ENCODE measurements around the gene KIF4A.
A peak's percentile ranks its signal among the peaks of the same experiment; 100 is the strongest.
"Not testable (repeated sequence)": the region's sequence is repeated elsewhere in the genome, so short reads cannot be mapped to it uniquely, and the experiment has no call there.

The KIF4A gene

GRCh38 chrX:70360366-70360765, 70.5 kb downstream of the KIF4A start:
- no peak for DNase-seq (ENCODE audit: extremely low read depth in 1 of 2, low read depth in 1 of 2)

DNA sequence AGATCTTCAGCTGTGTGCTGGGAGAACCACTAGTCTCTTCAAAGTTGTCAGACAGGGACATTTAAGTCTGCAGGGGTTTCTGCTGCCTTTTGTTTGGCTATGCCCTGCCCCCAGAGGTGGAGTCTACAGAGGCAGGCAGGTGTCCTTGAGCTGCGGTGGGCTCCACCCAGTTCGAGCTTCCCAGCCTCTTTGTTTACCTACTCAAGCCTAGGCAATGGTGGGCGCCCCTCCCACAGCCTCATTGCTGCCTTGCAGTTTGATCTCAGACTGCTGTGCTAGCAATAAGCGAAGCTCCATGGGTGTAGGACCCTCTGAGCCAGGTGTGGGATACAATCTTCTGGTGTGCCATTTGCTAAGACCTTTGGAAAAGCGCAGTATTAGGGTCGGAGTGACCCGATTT, 78.8 kb downstream of the KIF4A start:
- not testable (repeated sequence) for DNase-seq (ENCODE audit: extremely low read depth in 1 of 2, low read depth in 1 of 2)

- no peak for DNase-seq (ENCODE audit: extremely low read depth in 1 of 2, low read depth in 1 of 2)
These were observed 96.3 kb downstream of the KIF4A start for GRCh38 chrX:70386235-70386634.

- no peak for DNase-seq (ENCODE audit: extremely low read depth in 1 of 2, low read depth in 1 of 2)
These were observed 109.0 kb downstream of the KIF4A start for GRCh38 chrX:70398899-70399298.

DNA sequence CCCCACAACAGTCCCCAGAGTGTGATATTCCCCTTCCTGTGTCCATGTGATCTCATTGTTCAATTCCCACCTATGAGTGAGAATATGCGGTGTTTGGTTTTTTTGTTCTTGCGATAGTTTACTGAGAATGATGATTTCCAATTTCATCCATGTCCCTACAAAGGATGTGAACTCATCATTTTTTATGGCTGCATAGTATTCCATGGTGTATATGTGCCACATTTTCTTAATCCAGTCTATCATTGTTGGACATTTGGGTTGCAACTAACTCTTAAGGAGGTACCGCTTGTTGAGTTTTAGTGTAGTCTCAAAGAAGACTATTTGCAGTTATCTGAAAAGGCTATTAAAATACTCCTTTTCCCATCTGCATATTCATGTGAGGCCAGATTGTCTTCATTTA, 110.3 kb downstream of the KIF4A start:
- DNase-seq (ENCODE audit: extremely low read depth in 1 of 2, low read depth in 1 of 2), result not testable (repeated sequence)

- DNase-seq (ENCODE audit: extremely low read depth in 1 of 2, low read depth in 1 of 2), result no peak
These were observed 112.8 kb downstream of the KIF4A start for GRCh38 chrX:70402721-70403120.

GRCh38 chrX:70405003-70405402, 115.1 kb downstream of the KIF4A start:
- DNase-seq (ENCODE audit: extremely low read depth in 1 of 2, low read depth in 1 of 2), result no peak

GRCh38 chrX:70410921-70411320, 121.0 kb downstream of the KIF4A start:
- no peak for DNase-seq (ENCODE audit: extremely low read depth in 1 of 2, low read depth in 1 of 2)

GRCh38 chrX:70411475-70411874, 121.6 kb downstream of the KIF4A start:
- DNase-seq (ENCODE audit: extremely low read depth in 1 of 2, low read depth in 1 of 2), result no peak

DNA sequence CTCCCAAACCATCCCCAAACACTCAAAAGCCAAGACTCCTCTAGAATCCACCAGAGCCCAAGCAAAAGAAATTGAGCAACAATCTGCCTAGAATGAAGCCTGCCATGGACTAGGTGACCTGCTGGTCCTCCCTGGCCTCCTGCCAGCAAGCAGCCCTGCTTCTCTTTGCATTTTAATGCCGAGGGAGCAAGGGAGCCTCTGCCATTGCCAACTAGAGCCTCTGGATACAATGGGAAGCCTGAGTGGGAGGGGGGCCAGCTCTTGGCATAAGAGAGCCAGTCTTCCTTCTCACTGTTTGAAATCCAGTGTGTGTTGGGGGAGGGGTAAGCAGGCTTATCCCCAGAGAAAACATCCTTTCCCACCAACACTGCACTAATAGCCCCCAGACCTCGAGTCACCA, 131.7 kb downstream of the KIF4A start:
- DNase-seq (ENCODE audit: extremely low read depth in 1 of 2, low read depth in 1 of 2), result no peak

DNA sequence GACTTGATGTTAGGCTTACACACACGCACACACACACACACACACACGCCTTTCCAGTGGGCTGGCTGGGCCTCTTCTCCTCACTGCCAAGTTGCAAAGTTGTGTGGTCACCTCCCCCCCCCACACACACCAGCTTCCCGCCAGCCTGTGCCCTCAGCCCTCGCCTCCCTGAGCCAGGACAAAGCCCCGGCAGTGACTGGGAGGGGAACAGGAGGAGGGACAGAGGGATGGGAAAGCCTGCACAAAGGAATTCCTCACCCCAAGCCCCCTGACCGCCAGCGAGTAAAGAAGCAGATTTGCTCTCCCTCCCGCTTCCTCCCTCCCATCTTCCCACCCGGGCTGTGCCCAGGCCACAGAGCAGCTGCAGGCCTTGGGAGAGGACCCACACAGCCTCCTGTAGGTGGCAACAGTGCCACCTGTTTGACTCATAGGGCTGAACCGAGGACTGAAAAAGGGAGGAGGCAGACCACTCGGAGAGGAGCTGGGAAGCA, 133.0 kb downstream of the KIF4A start, which contains the start of gene GDPD2:
Gene GDPD2 (plus strand): TSS at position 464 of the 491 bp plus-strand sequence. CDS start 1,671 bp downstream, outside the sequence.
- DNase-seq (ENCODE audit: extremely low read depth in 1 of 2, low read depth in 1 of 2), result no peak

DNA sequence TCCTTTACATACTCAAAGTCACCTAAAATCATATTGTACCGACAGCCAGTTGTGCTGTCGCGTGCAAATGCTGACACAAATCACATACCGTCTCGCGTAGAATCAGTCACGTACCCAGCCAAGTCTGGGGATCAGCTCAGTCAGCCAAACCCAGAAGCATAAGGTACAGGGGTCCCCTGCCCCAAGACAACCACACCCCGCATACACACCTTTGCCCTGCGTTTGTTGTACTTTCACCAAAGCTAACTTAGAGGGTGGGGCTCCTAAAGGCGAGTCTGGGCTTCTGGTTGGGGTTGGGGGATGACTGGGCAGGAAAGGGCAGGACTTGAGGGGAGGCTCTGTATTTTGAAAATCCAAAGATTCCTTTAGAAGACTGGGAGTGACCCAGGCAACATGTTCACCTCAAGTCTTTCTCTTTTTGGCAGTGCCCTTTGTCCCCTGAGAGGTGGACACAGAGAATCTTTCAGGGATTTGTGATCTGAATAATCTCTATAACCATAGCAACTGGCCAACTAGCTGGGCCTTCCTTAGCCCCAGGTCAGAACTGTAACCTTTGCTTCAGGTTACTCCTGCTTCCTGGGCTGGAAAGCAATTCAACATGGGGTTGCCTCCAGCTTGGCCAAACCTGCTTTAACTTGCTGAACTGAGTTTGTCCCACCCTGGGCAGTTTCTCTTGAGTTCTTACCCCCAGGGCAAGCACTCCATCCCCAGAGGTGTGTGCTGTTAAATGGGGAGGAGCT, 134.2 kb downstream of the KIF4A start:
- no peak for DNase-seq (ENCODE audit: extremely low read depth in 1 of 2, low read depth in 1 of 2)

DNA sequence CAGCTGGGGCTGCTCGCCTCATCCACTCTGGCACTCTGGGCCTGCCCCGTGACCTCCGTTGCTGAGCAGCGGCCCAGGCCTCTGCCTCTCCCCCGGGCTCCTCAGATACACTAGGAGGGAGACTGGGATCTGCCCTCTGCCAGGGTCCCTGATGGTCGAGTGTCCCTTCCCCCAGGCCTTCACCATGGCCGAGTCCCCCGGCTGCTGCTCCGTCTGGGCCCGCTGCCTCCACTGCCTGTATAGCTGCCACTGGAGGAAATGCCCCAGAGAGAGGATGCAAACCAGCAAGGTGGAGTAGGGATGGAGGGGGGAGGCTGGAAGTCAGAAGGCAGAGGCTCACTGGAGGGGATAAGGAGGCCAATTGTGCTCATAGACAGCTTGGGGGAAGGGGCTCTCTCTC, 134.9 kb downstream of the KIF4A start:
- no peak for DNase-seq (ENCODE audit: extremely low read depth in 1 of 2, low read depth in 1 of 2)

GRCh38 chrX:70426286-70427278, 136.7 kb downstream of the KIF4A start:
- no peak for DNase-seq (ENCODE audit: extremely low read depth in 1 of 2, low read depth in 1 of 2)

DNA sequence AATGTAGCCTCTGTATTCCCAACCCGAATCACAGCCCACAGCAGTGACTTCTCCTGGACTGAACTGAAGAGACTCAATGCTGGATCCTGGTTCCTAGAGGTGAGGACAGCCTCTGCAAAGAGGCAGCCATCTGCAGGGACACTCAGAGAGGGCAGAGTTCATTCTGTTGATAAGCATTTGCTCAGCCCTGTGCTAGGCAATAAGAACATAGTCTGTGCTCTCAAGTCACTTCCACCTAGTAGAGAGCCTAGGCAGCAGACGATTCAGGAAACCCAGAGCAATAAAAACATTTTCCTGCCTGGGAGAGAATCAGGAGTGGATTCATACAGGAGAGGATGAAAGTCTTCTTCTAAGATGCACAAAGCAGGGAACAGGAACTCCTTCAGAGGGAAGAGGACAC, 137.5 kb downstream of the KIF4A start:
- DNase-seq (ENCODE audit: extremely low read depth in 1 of 2, low read depth in 1 of 2), result no peak

GRCh38 chrX:70429759-70430158, 139.9 kb downstream of the KIF4A start:
- no peak for DNase-seq (ENCODE audit: extremely low read depth in 1 of 2, low read depth in 1 of 2)

GRCh38 chrX:70432936-70433847, 143.3 kb downstream of the KIF4A start:
- DNase-seq (ENCODE audit: extremely low read depth in 1 of 2, low read depth in 1 of 2), result no peak

GRCh38 chrX:70433848-70434351, 144.0 kb downstream of the KIF4A start:
- DNase-seq (ENCODE audit: extremely low read depth in 1 of 2, low read depth in 1 of 2), result peak; percentile 45 to 52

DNA sequence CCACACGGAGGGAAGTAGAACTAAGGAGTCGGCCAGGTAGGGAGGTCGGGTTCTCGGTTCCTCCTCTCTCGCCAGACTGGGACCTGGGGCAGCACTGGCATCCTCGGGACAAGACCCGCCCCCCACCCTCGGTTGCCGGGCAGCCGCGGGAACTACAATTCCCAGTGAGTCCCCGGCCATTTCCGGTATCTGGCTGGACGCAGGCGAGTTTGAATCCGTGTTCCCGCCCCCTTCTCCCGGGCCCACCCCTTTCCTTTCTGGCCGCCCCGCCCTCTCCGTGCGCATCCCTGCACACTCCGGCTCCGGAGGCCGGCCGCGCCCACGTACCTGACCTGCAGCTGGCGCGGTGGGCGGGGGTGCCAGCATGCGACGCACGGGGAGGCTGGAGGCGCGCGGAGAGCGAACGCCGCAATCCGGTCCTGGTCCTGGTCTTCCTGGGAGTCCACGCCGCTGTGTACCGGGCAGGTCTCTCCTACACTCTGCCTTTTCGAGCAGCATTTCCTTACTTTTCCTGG, 144.5 kb downstream of the KIF4A start:
- peak; percentile 47 to 60 for DNase-seq (ENCODE audit: extremely low read depth in 1 of 2, low read depth in 1 of 2)

Measured in stimulated activated CD8-positive, alpha-beta memory T cell treated with anti-CD3 and anti-CD28 coated beads, Interleukin-7, amount 100 ng/mL, for 48 hours (primary cell).